Loucy (cell line): ENCODE measurements around the gene NDUFS4.

ENCODE experiments used
- EZH2phosphoT487 ChIP-seq: fragments of 200-600 bp; IDR thresholded peaks from 2 replicates; pipeline ENCODE4 v1.6.1; 2018; ENCODE audit warnings: antibody characterized with exemption, mild to moderate bottlenecking, moderate library complexity, borderline replicate concordance
- TF ChIP-seq, protein P1 (sequence below): fragments of 200-600 bp; sonication (generic); conservative IDR thresholded peaks from 2 replicates; pipeline ENCODE4 v1.5.1; 2014; ENCODE audit warnings: mild to moderate bottlenecking, antibody characterized with exemption, low read length

- TF ChIP-seq, protein P1, sequence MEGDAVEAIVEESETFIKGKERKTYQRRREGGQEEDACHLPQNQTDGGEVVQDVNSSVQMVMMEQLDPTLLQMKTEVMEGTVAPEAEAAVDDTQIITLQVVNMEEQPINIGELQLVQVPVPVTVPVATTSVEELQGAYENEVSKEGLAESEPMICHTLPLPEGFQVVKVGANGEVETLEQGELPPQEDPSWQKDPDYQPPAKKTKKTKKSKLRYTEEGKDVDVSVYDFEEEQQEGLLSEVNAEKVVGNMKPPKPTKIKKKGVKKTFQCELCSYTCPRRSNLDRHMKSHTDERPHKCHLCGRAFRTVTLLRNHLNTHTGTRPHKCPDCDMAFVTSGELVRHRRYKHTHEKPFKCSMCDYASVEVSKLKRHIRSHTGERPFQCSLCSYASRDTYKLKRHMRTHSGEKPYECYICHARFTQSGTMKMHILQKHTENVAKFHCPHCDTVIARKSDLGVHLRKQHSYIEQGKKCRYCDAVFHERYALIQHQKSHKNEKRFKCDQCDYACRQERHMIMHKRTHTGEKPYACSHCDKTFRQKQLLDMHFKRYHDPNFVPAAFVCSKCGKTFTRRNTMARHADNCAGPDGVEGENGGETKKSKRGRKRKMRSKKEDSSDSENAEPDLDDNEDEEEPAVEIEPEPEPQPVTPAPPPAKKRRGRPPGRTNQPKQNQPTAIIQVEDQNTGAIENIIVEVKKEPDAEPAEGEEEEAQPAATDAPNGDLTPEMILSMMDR = no peak
- TF ChIP-seq EZH2phosphoT487 = no peak
Observed at GRCh38 chr5:53597894-53598293, 37.5 kb downstream of the NDUFS4 start.
